CD4-positive, alpha-beta T cell treated with Interleukin-4 for 1 hour (primary cell): ENCODE results near the gene TAC4.

ENCODE experiments used
- DNase-seq, 2 donors: peaks; one replicate each; pipeline ENCODE4 v3.0.0-alpha.2; 2020 to 2022

The TAC4 gene

GRCh38 chr17:49842371-49842770 is 5.5 kb downstream of the TAC4 start:
- no peak for DNase-seq

GRCh38 chr17:49841548-49841947 is 6.3 kb downstream of the TAC4 start:
- DNase-seq, result no peak

GRCh38 chr17:49839455-49839854 is 8.4 kb downstream of the TAC4 start:
- DNase-seq, result no peak

- no peak for DNase-seq
These were observed 11.5 kb downstream of the TAC4 start for GRCh38 chr17:49836111-49837030.

- no peak for DNase-seq
These were observed 12.4 kb downstream of the TAC4 start for GRCh38 chr17:49835472-49835871.

GRCh38 chr17:49834118-49834743 is 13.6 kb downstream of the TAC4 start:
- no peak for DNase-seq

- no peak for DNase-seq
These were observed 14.8 kb downstream of the TAC4 start for GRCh38 chr17:49832840-49833599.

- DNase-seq, result no peak
These were observed 17.3 kb downstream of the TAC4 start for GRCh38 chr17:49830605-49831004.

GRCh38 chr17:49829026-49829425 is 18.8 kb downstream of the TAC4 start:
- DNase-seq, result no peak

- peak in 1 of 2 donors; percentile 22 for DNase-seq
These were observed 19.5 kb downstream of the TAC4 start for GRCh38 chr17:49828325-49828724.

- no peak for DNase-seq
These were observed 22.2 kb downstream of the TAC4 start for GRCh38 chr17:49825645-49826044.

GRCh38 chr17:49823614-49824013 is 24.3 kb downstream of the TAC4 start:
- no peak for DNase-seq

- no peak for DNase-seq
These were observed 25.0 kb downstream of the TAC4 start for GRCh38 chr17:49822829-49823228.

- DNase-seq, result no peak
These were observed 26.0 kb downstream of the TAC4 start for GRCh38 chr17:49821916-49822315.

GRCh38 chr17:49821466-49821865 is 26.4 kb downstream of the TAC4 start:
- no peak for DNase-seq

- DNase-seq, result peak in 1 of 2 donors; percentile 14
These were observed 27.1 kb downstream of the TAC4 start for GRCh38 chr17:49820773-49821172.

- no peak for DNase-seq
These were observed 28.2 kb downstream of the TAC4 start for GRCh38 chr17:49819651-49820050.

GRCh38 chr17:49819138-49819537 is 28.7 kb downstream of the TAC4 start:
- DNase-seq, result peak in 1 of 2 donors; percentile 18

GRCh38 chr17:49817993-49818392 is 29.9 kb downstream of the TAC4 start:
- DNase-seq, result peak; percentile 59 to 72

- DNase-seq, result no peak
These were observed 32.0 kb downstream of the TAC4 start for GRCh38 chr17:49815761-49816281.

GRCh38 chr17:49814781-49815529 is 32.9 kb downstream of the TAC4 start:
- no peak for DNase-seq

- DNase-seq, result no peak
These were observed 38.8 kb downstream of the TAC4 start for GRCh38 chr17:49809056-49809455.
